ENCODE results near the gene CARD11.

CARD11 gene

DNA sequence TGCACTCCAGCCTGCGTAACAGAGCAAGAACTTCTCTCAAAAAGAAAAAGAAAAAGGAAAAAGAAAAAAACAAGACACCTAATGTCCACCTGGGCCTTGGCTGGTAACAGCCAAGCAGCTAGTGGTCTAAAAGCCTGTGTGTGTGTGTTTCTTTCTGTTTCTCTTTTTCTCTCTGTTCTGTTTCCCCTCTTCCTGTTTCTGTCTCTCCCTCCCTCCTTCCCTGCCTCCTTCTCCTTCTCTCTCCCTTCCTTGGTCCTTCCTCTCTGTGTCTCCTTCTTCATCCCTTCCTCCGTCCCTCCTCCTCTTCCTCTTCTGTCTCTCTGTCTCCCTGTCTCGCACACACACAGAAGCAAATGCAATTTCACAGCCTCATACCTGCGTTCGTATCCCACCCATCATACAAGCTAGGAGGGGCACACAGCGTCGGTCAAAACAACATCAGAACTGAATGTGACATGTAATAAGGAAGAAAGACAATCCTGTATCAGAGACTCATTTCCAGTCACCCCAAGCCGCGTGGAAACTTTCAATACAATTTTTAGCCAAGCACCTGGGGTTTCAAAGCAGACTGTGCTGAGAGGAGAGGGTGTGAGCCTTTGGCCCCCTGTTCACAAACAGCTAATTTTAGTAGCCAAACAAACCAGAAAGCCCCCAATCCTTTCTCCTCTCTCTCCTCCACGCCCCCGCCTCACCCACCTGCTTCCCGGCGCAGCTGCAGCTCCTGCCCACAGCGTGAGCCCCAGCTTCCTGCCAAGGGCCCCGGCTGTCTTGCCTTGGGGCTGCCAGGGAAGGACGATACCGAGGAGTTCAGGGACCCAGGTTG, 149.3 kb downstream of the CARD11 start:
- Histone ChIP-seq H3K4ac (ENCODE audit: low read depth, low read length) (no peak overlapping the region), H3K18ac (ENCODE audit: low read length) (no peak overlapping the region), H3K4me1 (ENCODE audit: control insufficient read depth in 1 of 2, insufficient read depth in 2 of 2, low read length in 2 of 2) (no peaks in the 10 kb centered on the region)

GRCh38 chr7:2893411-2893861, 150.2 kb downstream of the CARD11 start:
- Histone ChIP-seq H4K91ac (ENCODE audit: low read depth, low read length) (no peak overlapping the region), H2BK5ac (ENCODE audit: low read depth, low read length, poor library complexity) (no peak overlapping the region), H3K27me3 (ENCODE audit: insufficient read depth, low read length) (no peaks in the 10 kb centered on the region), H2AFZ (ENCODE audit: insufficient read depth, low read length, poor library complexity) (no peak overlapping the region), H3K14ac (ENCODE audit: low read length) (no peak overlapping the region), H3K4me1 (ENCODE audit: control insufficient read depth in 1 of 2, insufficient read depth in 2 of 2, low read length in 2 of 2) (no peaks in the 10 kb centered on the region), H3K36me3 (ENCODE audit: control insufficient read depth in 1 of 2, insufficient read depth in 2 of 2, low read length in 2 of 2) (no peaks in the 10 kb centered on the region), H3K9me3 (ENCODE audit: insufficient read depth, low read depth, low read length) (no peaks in the 10 kb centered on the region), H3K27ac (ENCODE audit: low read depth, low read length) (no peak overlapping the region), H3K9ac (ENCODE audit: low read length) (no peak overlapping the region), H3K79me2 (ENCODE audit: control insufficient read depth, insufficient read depth, low read length, poor library complexity) (no peaks in the 10 kb centered on the region), H2AK5ac (ENCODE audit: low read length) (no peak overlapping the region), H3K79me1 (ENCODE audit: low read length) (no peaks in the 10 kb centered on the region), H4K12ac (ENCODE audit: low read depth, low read length) (no peak overlapping the region), H2BK12ac (ENCODE audit: low read length) (no peak overlapping the region), H3K4me3 (ENCODE audit: low read depth, low read length) (no peak overlapping the region), H3K4ac (ENCODE audit: low read depth, low read length) (no peak overlapping the region), H3K18ac (ENCODE audit: low read length) (no peak overlapping the region), H4K8ac (ENCODE audit: low read depth, low read length) (no peak overlapping the region), H3K23ac (ENCODE audit: low read length) (no peak overlapping the region), H2BK120ac (ENCODE audit: insufficient read depth, low read length, poor library complexity) (no peak overlapping the region), H3K4me2 (ENCODE audit: low read length) (no peak overlapping the region)
- WGBS (ENCODE audit: extremely low coverage, insufficient coverage, insufficient read length), result no CpG with 5 or more reads among the region's 9 CpGs
- no peak for DNase-seq

More for the DNA sequence above, 149.3 kb downstream of the CARD11 start:
- H3K27me3 ChIP-seq (ENCODE audit: insufficient read depth, low read length), result no peaks in the 10 kb centered on the region
- no peak overlapping the region for H3K23ac ChIP-seq (ENCODE audit: low read length)
- H2BK12ac ChIP-seq (ENCODE audit: low read length), result no peak overlapping the region
- no peak overlapping the region for H3K4me3 ChIP-seq (ENCODE audit: low read depth, low read length)
- no peak overlapping the region for H3K27ac ChIP-seq (ENCODE audit: low read depth, low read length)
- no peak overlapping the region for H4K12ac ChIP-seq (ENCODE audit: low read depth, low read length)
- H2AFZ ChIP-seq (ENCODE audit: insufficient read depth, low read length, poor library complexity), result no peak overlapping the region
- DNase-seq, result no peak
- no peaks in the 10 kb centered on the region for H3K36me3 ChIP-seq (ENCODE audit: control insufficient read depth in 1 of 2, insufficient read depth in 2 of 2, low read length in 2 of 2)
- no peak overlapping the region for H3K14ac ChIP-seq (ENCODE audit: low read length)
- no peaks in the 10 kb centered on the region for H3K79me1 ChIP-seq (ENCODE audit: low read length)
- no peak overlapping the region for H2BK120ac ChIP-seq (ENCODE audit: insufficient read depth, low read length, poor library complexity)
- no peak overlapping the region for H2BK5ac ChIP-seq (ENCODE audit: low read depth, low read length, poor library complexity)
- no peaks in the 10 kb centered on the region for H3K79me2 ChIP-seq (ENCODE audit: control insufficient read depth, insufficient read depth, low read length, poor library complexity)
- no peak overlapping the region for H2AK5ac ChIP-seq (ENCODE audit: low read length)
- no peak overlapping the region for H4K91ac ChIP-seq (ENCODE audit: low read depth, low read length)
- H3K4me2 ChIP-seq (ENCODE audit: low read length), result no peak overlapping the region
- H4K8ac ChIP-seq (ENCODE audit: low read depth, low read length), result no peak overlapping the region
- no peak overlapping the region for H3K9ac ChIP-seq (ENCODE audit: low read length)
- no peaks in the 10 kb centered on the region for H3K9me3 ChIP-seq (ENCODE audit: insufficient read depth, low read depth, low read length)
- WGBS (ENCODE audit: extremely low coverage, insufficient coverage, insufficient read length), result no CpG with 5 or more reads among the region's 17 CpGs

DNA sequence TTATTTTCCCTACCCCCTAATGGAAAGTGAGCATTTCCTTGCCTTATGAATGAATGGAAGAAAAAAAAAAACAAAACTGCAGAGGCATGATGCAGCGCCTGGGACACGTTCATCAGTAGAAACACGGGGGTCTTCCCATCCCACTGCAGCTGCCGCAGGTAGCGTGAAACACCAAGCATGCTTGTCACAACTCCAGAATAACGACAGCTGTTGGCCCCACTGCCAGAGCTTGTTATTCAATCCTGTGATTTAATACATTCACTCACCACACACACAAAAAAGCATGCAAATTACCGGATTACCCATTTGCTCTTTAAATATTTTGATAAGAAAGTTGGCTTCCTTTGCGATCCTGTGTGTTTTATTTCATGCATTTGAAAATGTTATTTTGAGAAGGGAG, 151.1 kb downstream of the CARD11 start:
- Histone ChIP-seq H2BK5ac (ENCODE audit: low read depth, low read length, poor library complexity) (no peak overlapping the region), H3K36me3 (ENCODE audit: control insufficient read depth in 1 of 2, insufficient read depth in 2 of 2, low read length in 2 of 2) (no peaks in the 10 kb centered on the region), H3K18ac (ENCODE audit: low read length) (no peak overlapping the region), H3K4me1 (ENCODE audit: control insufficient read depth in 1 of 2, insufficient read depth in 2 of 2, low read length in 2 of 2) (no peaks in the 10 kb centered on the region), H3K9me3 (ENCODE audit: insufficient read depth, low read depth, low read length) (no peaks in the 10 kb centered on the region), H3K9ac (ENCODE audit: low read length) (no peak overlapping the region), H3K4me2 (ENCODE audit: low read length) (no peak overlapping the region), H3K4ac (ENCODE audit: low read depth, low read length) (no peak overlapping the region), H3K23ac (ENCODE audit: low read length) (no peak overlapping the region), H2AK5ac (ENCODE audit: low read length) (no peak overlapping the region), H4K8ac (ENCODE audit: low read depth, low read length) (no peak overlapping the region), H2BK12ac (ENCODE audit: low read length) (no peak overlapping the region), H4K91ac (ENCODE audit: low read depth, low read length) (no peak overlapping the region), H3K27me3 (ENCODE audit: insufficient read depth, low read length) (no peaks in the 10 kb centered on the region), H2BK120ac (ENCODE audit: insufficient read depth, low read length, poor library complexity) (no peak overlapping the region), H4K12ac (ENCODE audit: low read depth, low read length) (no peak overlapping the region), H3K27ac (ENCODE audit: low read depth, low read length) (no peak overlapping the region), H2AFZ (ENCODE audit: insufficient read depth, low read length, poor library complexity) (no peak overlapping the region), H3K79me2 (ENCODE audit: control insufficient read depth, insufficient read depth, low read length, poor library complexity) (no peaks in the 10 kb centered on the region), H3K79me1 (ENCODE audit: low read length) (no peaks in the 10 kb centered on the region), H3K4me3 (ENCODE audit: low read depth, low read length) (no peak overlapping the region), H3K14ac (ENCODE audit: low read length) (no peak overlapping the region)
- no CpG with 5 or more reads among the region's 8 CpGs for WGBS (ENCODE audit: extremely low coverage, insufficient coverage, insufficient read length)
- DNase-seq, result no peak

- no peak overlapping the region for H3K14ac ChIP-seq (ENCODE audit: low read length)
- H2BK12ac ChIP-seq (ENCODE audit: low read length), result no peak overlapping the region
- H3K4me1 ChIP-seq (ENCODE audit: control insufficient read depth in 1 of 2, insufficient read depth in 2 of 2, low read length in 2 of 2), result no peaks in the 10 kb centered on the region
- H4K8ac ChIP-seq (ENCODE audit: low read depth, low read length), result no peak overlapping the region
- no peak overlapping the region for H4K91ac ChIP-seq (ENCODE audit: low read depth, low read length)
- H3K9me3 ChIP-seq (ENCODE audit: insufficient read depth, low read depth, low read length), result no peaks in the 10 kb centered on the region
- no CpG with 5 or more reads among the region's 7 CpGs for WGBS (ENCODE audit: extremely low coverage, insufficient coverage, insufficient read length)
- H3K79me1 ChIP-seq (ENCODE audit: low read length), result no peaks in the 10 kb centered on the region
- H3K23ac ChIP-seq (ENCODE audit: low read length), result no peak overlapping the region
- H3K4me3 ChIP-seq (ENCODE audit: low read depth, low read length), result no peak overlapping the region
- H3K4me2 ChIP-seq (ENCODE audit: low read length), result no peak overlapping the region
- H3K27me3 ChIP-seq (ENCODE audit: insufficient read depth, low read length), result no peaks in the 10 kb centered on the region
- H2BK120ac ChIP-seq (ENCODE audit: insufficient read depth, low read length, poor library complexity), result no peak overlapping the region
- H2AFZ ChIP-seq (ENCODE audit: insufficient read depth, low read length, poor library complexity), result no peak overlapping the region
- no peaks in the 10 kb centered on the region for H3K36me3 ChIP-seq (ENCODE audit: control insufficient read depth in 1 of 2, insufficient read depth in 2 of 2, low read length in 2 of 2)
- DNase-seq, result no peak
- H3K4ac ChIP-seq (ENCODE audit: low read depth, low read length), result no peak overlapping the region
- no peak overlapping the region for H3K27ac ChIP-seq (ENCODE audit: low read depth, low read length)
- no peak overlapping the region for H2BK5ac ChIP-seq (ENCODE audit: low read depth, low read length, poor library complexity)
- no peak overlapping the region for H3K9ac ChIP-seq (ENCODE audit: low read length)
- no peak overlapping the region for H3K18ac ChIP-seq (ENCODE audit: low read length)
- H2AK5ac ChIP-seq (ENCODE audit: low read length), result no peak overlapping the region
- no peaks in the 10 kb centered on the region for H3K79me2 ChIP-seq (ENCODE audit: control insufficient read depth, insufficient read depth, low read length, poor library complexity)
- no peak overlapping the region for H4K12ac ChIP-seq (ENCODE audit: low read depth, low read length)
Measured at GRCh38 chr7:2887816-2888215, 155.9 kb downstream of the CARD11 start.

Data from trophoblast cell (in vitro differentiated cells and primary cell).